Stimulated activated naive CD4-positive, alpha-beta T cell treated with Interleukin-2 at 50 U/mL for 16 hours (primary cell): ENCODE data around the gene MYOZ3.

Source experiments
- DNase-seq: peaks from one replicate; lab custom pipeline; 2025; lab: John Stamatoyannopoulos, UW

MYOZ3 gene

GRCh38 chr5:150627731-150628545, 33.1 kb upstream of the MYOZ3 start:
- DNase-seq, result no peak

- DNase-seq, result no peak
Observed at GRCh38 chr5:150628936-150629485, 32.0 kb upstream of the MYOZ3 start.

GRCh38 chr5:150630016-150630415, 31.0 kb upstream of the MYOZ3 start:
- DNase-seq, result no peak

- no peak for DNase-seq
Observed at GRCh38 chr5:150630461-150631325, 30.4 kb upstream of the MYOZ3 start.

GRCh38 chr5:150631326-150631701, 29.7 kb upstream of the MYOZ3 start:
- no peak for DNase-seq

- DNase-seq, result no peak
Observed at GRCh38 chr5:150632305-150633160, 28.5 kb upstream of the MYOZ3 start.

- DNase-seq, result no peak
Observed at GRCh38 chr5:150633429-150633828, 27.6 kb upstream of the MYOZ3 start.

- DNase-seq, result no peak
Observed at GRCh38 chr5:150636391-150637244, 24.4 kb upstream of the MYOZ3 start.

GRCh38 chr5:150637245-150638052, 23.6 kb upstream of the MYOZ3 start:
- no peak for DNase-seq

GRCh38 chr5:150638053-150638444, 23.0 kb upstream of the MYOZ3 start:
- DNase-seq, result no peak

- no peak for DNase-seq
Observed at GRCh38 chr5:150638488-150639376, 22.3 kb upstream of the MYOZ3 start.

- no peak for DNase-seq
Observed at GRCh38 chr5:150639377-150639692, 21.7 kb upstream of the MYOZ3 start.

- no peak for DNase-seq
Observed at GRCh38 chr5:150639751-150640150, 21.3 kb upstream of the MYOZ3 start.

- DNase-seq, result no peak
Observed at GRCh38 chr5:150640311-150641005, 20.6 kb upstream of the MYOZ3 start, which contains the start of gene SYNPO. Gene SYNPO, plus strand, starts transcription at chr5:150640660. Its CDS starts 7,616 bp downstream, at chr5:150648276.

GRCh38 chr5:150641006-150641570, 20.0 kb upstream of the MYOZ3 start:
- no peak for DNase-seq

- no peak for DNase-seq
Observed at GRCh38 chr5:150641824-150642566, 19.1 kb upstream of the MYOZ3 start.

GRCh38 chr5:150642567-150642927, 18.5 kb upstream of the MYOZ3 start:
- no peak for DNase-seq
